Neural cell (in vitro differentiated cells): ENCODE results near the gene ZNF628. TPM values are rescaled to one million over a fixed set of nuclear protein-coding genes. Genes with fewer than 3 reads are reported as not detected.

Source experiments
- H2AFZ ChIP-seq: fragments of 200-600, 300-800 bp; sonication (generic), shearing (Covaris generic); 2 replicates; pipeline ENCODE4 v1.6.0; 2014; ENCODE audit warnings: low read depth, mild to moderate bottlenecking, antibody characterized with exemption, low read length, moderate library complexity
- H3F3A ChIP-seq: fragments of 200-600 bp; shearing (Covaris generic); 2 replicates; pipeline ENCODE4 v1.6.1; 2016; ENCODE audit warnings: mild to moderate bottlenecking, moderate library complexity, mixed read lengths, antibody characterized with exemption, low read length; ENCODE audit not compliant: insufficient read depth, poor library complexity, severe bottlenecking
- H3K27ac ChIP-seq: fragments of 200-600, 300-800 bp; sonication (generic), shearing (Covaris generic); 2 replicates; pipeline ENCODE4 v1.5.1; 2014; ENCODE audit warnings: mild to moderate bottlenecking, low read length, moderate library complexity
- H3K27me3 ChIP-seq: fragments of 300-800, 200-600 bp; sonication (generic), shearing (Covaris generic); 2 replicates; pipeline ENCODE4 v1.6.0; 2014; ENCODE audit warnings: mild to moderate bottlenecking, low read depth, low read length, moderate library complexity; ENCODE audit not compliant: insufficient read depth
- H3K36me3 ChIP-seq: fragments of 300-800, 200-600 bp; sonication (generic), shearing (Covaris generic); 2 replicates; pipeline ENCODE4 v1.5.1; 2014; ENCODE audit warnings: mild to moderate bottlenecking, antibody characterized with exemption, low read length, moderate library complexity; ENCODE audit not compliant: insufficient read depth
- H3K4me2 ChIP-seq: fragments of 300-800, 200-600 bp; sonication (generic), shearing (Covaris generic); 2 replicates; pipeline ENCODE4 v1.6.0; 2014; ENCODE audit warnings: mild to moderate bottlenecking, low read length
- H3K4me3 ChIP-seq: fragments of 300-800, 200-600 bp; sonication (generic), shearing (Covaris generic); 2 replicates; pipeline ENCODE4 v1.5.1; 2014; ENCODE audit warnings: mild to moderate bottlenecking, low read length, moderate library complexity
- H3K79me2 ChIP-seq: fragments of 200-600 bp; shearing (Covaris generic); replicated peaks from 2 replicates; pipeline ENCODE4 v1.6.0; 2014; ENCODE audit warnings: mild to moderate bottlenecking, low read length, moderate library complexity; ENCODE audit not compliant: insufficient read depth
- H3K9ac ChIP-seq: fragments of 300-800, 200-600 bp; sonication (generic), shearing (Covaris generic); 2 replicates; pipeline ENCODE4 v1.6.1; 2016; ENCODE audit warnings: mild to moderate bottlenecking, low read length, mixed read lengths
- H3K9me2 ChIP-seq: fragments of 200-600 bp; shearing (Covaris generic); 2 replicates; pipeline ENCODE4 v1.6.1; 2016; ENCODE audit warnings: mild to moderate bottlenecking, low read length, mixed read lengths; ENCODE audit not compliant: insufficient read depth
- H3K9me3 ChIP-seq: fragments of 200-600, 300-800 bp; sonication (generic), shearing (Covaris generic); 2 replicates; pipeline ENCODE4 v1.6.1; 2016; ENCODE audit warnings: mild to moderate bottlenecking, mixed run types, low read length, moderate library complexity, mixed read lengths
- H4K20me1 ChIP-seq: fragments of 200-600 bp; shearing (Covaris generic); 2 replicates; pipeline ENCODE4 v1.6.1; 2016; ENCODE audit warnings: mild to moderate bottlenecking, mixed run types; ENCODE audit not compliant: insufficient read depth
- CTCF ChIP-seq: fragments of 450-650 bp; IDR thresholded peaks from 2 replicates; pipeline ENCODE4 v1.5.1; 2014; ENCODE audit warnings: antibody characterized with exemption, mild to moderate bottlenecking, moderate library complexity; ENCODE audit not compliant: poor library complexity, severe bottlenecking
- EP300 ChIP-seq: fragments of 450-650 bp; conservative IDR thresholded peaks from 2 replicates; pipeline ENCODE4 v1.6.1; 2014; ENCODE audit warnings: antibody characterized with exemption, mild to moderate bottlenecking, moderate library complexity; ENCODE audit not compliant: poor library complexity, severe bottlenecking
- EZH2 ChIP-seq: fragments of 200-600, 300-800 bp; shearing (Covaris generic), sonication (generic); IDR thresholded peaks from 2 replicates; pipeline ENCODE4 v1.6.1; 2014; ENCODE audit warnings: antibody characterized with exemption, low read length, borderline replicate concordance, mild to moderate bottlenecking; ENCODE audit not compliant: insufficient read depth, poor library complexity, severe bottlenecking
- MXI1 ChIP-seq: fragments of 450-650 bp; conservative IDR thresholded peaks from 2 replicates; pipeline ENCODE4 v1.6.1; 2014; ENCODE audit warnings: antibody characterized with exemption, mild to moderate bottlenecking; ENCODE audit not compliant: poor library complexity, severe bottlenecking
- POLR2AphosphoS5 ChIP-seq: IDR thresholded peaks from 2 replicates; pipeline ENCODE4 v1.6.1; 2012
- RAD21 ChIP-seq: fragments of 450-650 bp; conservative IDR thresholded peaks from 2 replicates; pipeline ENCODE4 v1.6.1; 2014; ENCODE audit warnings: antibody characterized with exemption, mild to moderate bottlenecking, moderate library complexity
- SMC3 ChIP-seq: fragments of 450-650 bp; conservative IDR thresholded peaks from 2 replicates; pipeline ENCODE4 v1.6.1; 2014; ENCODE audit warnings: antibody characterized with exemption, mild to moderate bottlenecking, moderate library complexity; ENCODE audit not compliant: poor library complexity
- TAF1 ChIP-seq: IDR thresholded peaks from 2 replicates; pipeline ENCODE4 v1.6.1; 2012; ENCODE audit warnings: low read depth
- polyA plus RNA-seq: library from polyadenylated mRNA; depleted of rRNA; stranded (reverse); fragments of >200 nt; gene quantifications from 2 replicates; pipeline ENCODE4 v1.2.3, GENCODE V29; 2014
- TF ChIP-seq, protein P1 (sequence below): IDR thresholded peaks from 2 replicates; pipeline ENCODE4 v1.6.1; 2012; ENCODE audit warnings: borderline replicate concordance

Gene ZNF628
- polyA plus RNA-seq, 1 donor from 2014 or later: 0.37 TPM

DNA sequence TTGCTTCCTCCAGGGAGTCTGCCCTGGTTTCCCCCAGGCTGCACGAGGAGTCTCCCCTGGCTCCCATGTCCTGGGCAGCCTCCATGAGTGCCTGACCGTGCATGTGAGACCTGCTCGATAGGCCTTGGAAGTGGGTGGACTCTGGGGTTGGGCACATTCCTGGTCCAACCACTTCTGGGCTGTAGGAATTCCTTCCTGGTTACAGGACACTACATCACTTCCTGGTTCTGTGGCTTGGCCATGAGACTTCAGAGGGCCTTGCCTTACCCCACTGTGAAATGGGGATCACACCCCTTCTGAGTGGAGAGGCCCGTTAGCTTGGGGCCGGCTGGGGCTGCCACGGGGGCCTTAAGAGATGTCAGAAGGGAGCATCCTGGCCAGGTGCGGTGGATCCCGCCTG, 4.0 kb upstream of the ZNF628 start:
- Histone ChIP-seq H3F3A (no peaks in the 10 kb centered on the region), H3K4me2 (no peak overlapping the region), H3K9me3 (no peaks in the 10 kb centered on the region), H3K79me2 (peaks cover under 1% of the 10 kb centered on the region), H3K9ac (no peak overlapping the region), H3K27me3 (no peaks in the 10 kb centered on the region), H2AFZ (no peak overlapping the region), H4K20me1 (no peaks in the 10 kb centered on the region), H3K27ac (no peak overlapping the region), H3K9me2 (no peaks in the 10 kb centered on the region), H3K4me3 (no peak overlapping the region), H3K36me3 (no peaks in the 10 kb centered on the region)
- TF ChIP-seq EZH2 (no peak), MXI1 (no peak), RAD21 (no peak), CTCF (no peak), SMC3 (no peak), EP300 (no peak), TAF1 (no peak), POLR2AphosphoS5 (no peak)
- TF ChIP-seq, protein P1, sequence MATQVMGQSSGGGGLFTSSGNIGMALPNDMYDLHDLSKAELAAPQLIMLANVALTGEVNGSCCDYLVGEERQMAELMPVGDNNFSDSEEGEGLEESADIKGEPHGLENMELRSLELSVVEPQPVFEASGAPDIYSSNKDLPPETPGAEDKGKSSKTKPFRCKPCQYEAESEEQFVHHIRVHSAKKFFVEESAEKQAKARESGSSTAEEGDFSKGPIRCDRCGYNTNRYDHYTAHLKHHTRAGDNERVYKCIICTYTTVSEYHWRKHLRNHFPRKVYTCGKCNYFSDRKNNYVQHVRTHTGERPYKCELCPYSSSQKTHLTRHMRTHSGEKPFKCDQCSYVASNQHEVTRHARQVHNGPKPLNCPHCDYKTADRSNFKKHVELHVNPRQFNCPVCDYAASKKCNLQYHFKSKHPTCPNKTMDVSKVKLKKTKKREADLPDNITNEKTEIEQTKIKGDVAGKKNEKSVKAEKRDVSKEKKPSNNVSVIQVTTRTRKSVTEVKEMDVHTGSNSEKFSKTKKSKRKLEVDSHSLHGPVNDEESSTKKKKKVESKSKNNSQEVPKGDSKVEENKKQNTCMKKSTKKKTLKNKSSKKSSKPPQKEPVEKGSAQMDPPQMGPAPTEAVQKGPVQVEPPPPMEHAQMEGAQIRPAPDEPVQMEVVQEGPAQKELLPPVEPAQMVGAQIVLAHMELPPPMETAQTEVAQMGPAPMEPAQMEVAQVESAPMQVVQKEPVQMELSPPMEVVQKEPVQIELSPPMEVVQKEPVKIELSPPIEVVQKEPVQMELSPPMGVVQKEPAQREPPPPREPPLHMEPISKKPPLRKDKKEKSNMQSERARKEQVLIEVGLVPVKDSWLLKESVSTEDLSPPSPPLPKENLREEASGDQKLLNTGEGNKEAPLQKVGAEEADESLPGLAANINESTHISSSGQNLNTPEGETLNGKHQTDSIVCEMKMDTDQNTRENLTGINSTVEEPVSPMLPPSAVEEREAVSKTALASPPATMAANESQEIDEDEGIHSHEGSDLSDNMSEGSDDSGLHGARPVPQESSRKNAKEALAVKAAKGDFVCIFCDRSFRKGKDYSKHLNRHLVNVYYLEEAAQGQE: no peak

DNA sequence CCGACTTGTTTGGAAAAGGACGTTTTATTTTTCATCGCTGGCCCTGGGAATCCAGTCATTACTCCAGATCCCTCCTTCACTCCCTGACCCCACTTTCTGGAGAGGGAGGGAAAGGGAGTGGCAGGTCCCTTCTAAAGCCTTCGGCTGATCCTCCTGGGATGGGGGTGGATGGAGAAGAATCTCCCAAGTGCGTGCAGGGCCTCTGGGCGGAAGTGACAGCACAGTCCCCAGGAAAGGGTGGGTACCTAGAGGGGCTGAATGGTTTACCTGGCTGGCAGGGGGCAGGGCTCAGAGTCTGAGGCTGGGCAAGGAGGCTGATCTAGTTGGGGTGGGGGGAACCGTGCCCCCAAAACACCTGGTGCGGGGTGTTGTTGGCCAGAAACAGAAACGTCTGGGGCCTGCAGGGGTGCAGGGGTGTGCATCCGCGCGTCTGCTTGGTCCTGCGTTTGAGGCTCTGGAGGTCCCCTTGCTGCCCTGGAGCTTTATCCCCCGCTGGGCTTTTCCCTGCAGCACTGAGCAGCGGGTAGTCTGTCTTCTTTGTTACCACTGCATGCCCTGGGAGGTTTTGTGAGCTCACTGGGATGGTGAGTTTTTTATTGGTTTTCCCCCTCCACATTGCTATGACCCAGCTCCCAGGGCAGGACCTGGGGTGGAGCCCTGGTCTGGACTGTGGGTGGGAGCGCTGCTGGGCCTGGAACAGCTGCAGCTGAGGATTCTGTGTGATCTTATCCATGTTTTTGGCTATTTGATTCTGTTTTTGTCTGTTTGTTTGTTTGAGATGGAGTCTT, 3.0 kb upstream of the ZNF628 start:
- H3K79me2 ChIP-seq: peaks cover 8% of the 10 kb centered on the region
- no peaks in the 10 kb centered on the region for H3F3A ChIP-seq
- H3K9me2 ChIP-seq: no peaks in the 10 kb centered on the region
- H3K9ac ChIP-seq: no peak overlapping the region
- H3K4me3 ChIP-seq: no peak overlapping the region
- no peaks in the 10 kb centered on the region for H3K9me3 ChIP-seq
- H3K36me3 ChIP-seq: no peaks in the 10 kb centered on the region
- no peak overlapping the region for H3K4me2 ChIP-seq
- H2AFZ ChIP-seq: no peak overlapping the region
- H3K27ac ChIP-seq: no peak overlapping the region
- no peaks in the 10 kb centered on the region for H3K27me3 ChIP-seq
- no peaks in the 10 kb centered on the region for H4K20me1 ChIP-seq
- no peak for TF ChIP-seq SMC3
- TF ChIP-seq CTCF: no peak
- TF ChIP-seq, protein P1: no peak
- TF ChIP-seq EP300: no peak
- no peak for TF ChIP-seq EZH2
- TF ChIP-seq POLR2AphosphoS5: no peak
- no peak for TF ChIP-seq MXI1
- TF ChIP-seq TAF1: no peak
- no peak for TF ChIP-seq RAD21
